Peyer's patch (tissue), 4 donors: ENCODE data around the gene FOSL1.

Source experiments
- CTCF ChIP-seq, 6 experiments: fragments of 450-650 bp in 4 of 6; fragments of 200-600 bp in 2 of 6; sonication (generic) in 1 of 6; IDR thresholded peaks; one replicate each; pipeline ENCODE4 v1.5.1; 2017 to 2019; ENCODE audit warnings: antibody characterized with exemption in 6 of 6, mild to moderate bottlenecking in 3 of 6, moderate library complexity in 1 of 6
- POLR2A ChIP-seq, 2 donors: fragments of 450-650 bp; IDR thresholded peaks; one replicate each; pipeline ENCODE4 v1.5.1; 2017; ENCODE audit warnings: antibody characterized with exemption in 2 of 2, mild to moderate bottlenecking in 2 of 2, moderate library complexity in 2 of 2

GRCh38 chr11:65892661-65893317, 7.4 kb downstream of the FOSL1 start:
- no peak for TF ChIP-seq CTCF (IDR thresholded peaks at IDR 0.05)
- no peak for TF ChIP-seq POLR2A (IDR thresholded peaks at IDR 0.05)
